Dendritic cell treated with granulocyte-macrophage colony-stimulating factor and Interleukin-4, amounts not matched to agents 40 ng/mL and 50 ng/mL, for 4 days (primary cell): ENCODE measurements around the gene DPP7.

Source experiments
- H3K27ac Mint-ChIP-seq: one replicate; pipeline ENCODE4 v1.8.0; 2022; ENCODE audit warnings: mild to moderate bottlenecking, mixed read lengths
- H3K27me3 Mint-ChIP-seq: one replicate; pipeline ENCODE4 v1.8.0; 2022; ENCODE audit warnings: mild to moderate bottlenecking, mixed read lengths
- H3K36me3 Mint-ChIP-seq: one replicate; pipeline ENCODE4 v1.8.0; 2022; ENCODE audit warnings: low read depth, mixed read lengths
- H3K4me1 Mint-ChIP-seq: one replicate; pipeline ENCODE4 v1.8.0; 2022; ENCODE audit warnings: low read depth, mixed read lengths
- H3K4me3 Mint-ChIP-seq: one replicate; pipeline ENCODE4 v1.8.0; 2022; ENCODE audit warnings: mild to moderate bottlenecking, moderate library complexity, mixed read lengths
- H3K9me3 Mint-ChIP-seq: one replicate; pipeline ENCODE4 v1.8.0; 2022; ENCODE audit warnings: mixed read lengths
- intact Hi-C: fragments of 100-400 bp; cut with micrococcal nuclease; formaldehyde crosslinking; loops from one replicate; pipeline ENCODE4 v1.15.0; 2022

DPP7 gene

GRCh38 chr9:137085920-137086530, 28.5 kb downstream of the DPP7 start:
- peak overlapping the region; percentile 84 for H3K4me3 Mint-ChIP-seq

GRCh38 chr9:137084526-137084925, 30.0 kb downstream of the DPP7 start:
- intact Hi-C loops = no loop called here
- Mint-ChIP-seq H3K27ac (no peak overlapping the region), H3K27me3 (no peaks in the 10 kb centered on the region), H3K36me3 (peaks cover 65% of the 10 kb centered on the region), H3K4me1 (peaks cover 73% of the 10 kb centered on the region), H3K4me3 (no peak overlapping the region), H3K9me3 (no peaks in the 10 kb centered on the region)

More at GRCh38 chr9:137085920-137086530, 28.5 kb downstream of the DPP7 start:
- Mint-ChIP-seq H3K9me3 (no peaks in the 10 kb centered on the region), H3K27ac (peak overlapping the region; percentile 97), H3K36me3 (peaks cover 65% of the 10 kb centered on the region), H3K4me1 (peaks cover 71% of the 10 kb centered on the region), H3K27me3 (no peaks in the 10 kb centered on the region)
- intact Hi-C loops = loop anchor here (1.0 kb wide), 2 partner anchors 9 to 28 kb away; partner anchors contain the start of genes DPP7 and UAP1L1

- Mint-ChIP-seq H3K27ac (peak overlapping the region; percentile 48), H3K36me3 (peaks cover 66% of the 10 kb centered on the region), H3K9me3 (no peaks in the 10 kb centered on the region), H3K4me3 (no peak overlapping the region), H3K27me3 (no peaks in the 10 kb centered on the region), H3K4me1 (peaks cover 70% of the 10 kb centered on the region)
- intact Hi-C loops = no loop called here
Observed at GRCh38 chr9:137083394-137084004, 31.0 kb downstream of the DPP7 start.

- H3K9me3 Mint-ChIP-seq = no peaks in the 10 kb centered on the region
- intact Hi-C loops = no loop called here
- peaks cover 67% of the 10 kb centered on the region for H3K4me1 Mint-ChIP-seq
- H3K4me3 Mint-ChIP-seq = no peak overlapping the region
- peaks cover 72% of the 10 kb centered on the region for H3K36me3 Mint-ChIP-seq
- no peaks in the 10 kb centered on the region for H3K27me3 Mint-ChIP-seq
- peak overlapping the region; percentile 48 for H3K27ac Mint-ChIP-seq
Observed at GRCh38 chr9:137082925-137083290, 31.6 kb downstream of the DPP7 start.

GRCh38 chr9:137082222-137082924, 32.2 kb downstream of the DPP7 start:
- Mint-ChIP-seq H3K4me3 (no peak overlapping the region), H3K36me3 (peaks cover 74% of the 10 kb centered on the region), H3K4me1 (peaks cover 62% of the 10 kb centered on the region), H3K9me3 (no peaks in the 10 kb centered on the region), H3K27ac (peak overlapping the region; percentile 48), H3K27me3 (no peaks in the 10 kb centered on the region)
- intact Hi-C loops = no loop called here

- H3K9me3 Mint-ChIP-seq = no peaks in the 10 kb centered on the region
- no peaks in the 10 kb centered on the region for H3K27me3 Mint-ChIP-seq
- H3K4me3 Mint-ChIP-seq = peak overlapping the region; percentile 14
- peaks cover 68% of the 10 kb centered on the region for H3K36me3 Mint-ChIP-seq
- intact Hi-C loops = no loop called here
- no peak overlapping the region for H3K27ac Mint-ChIP-seq
- peaks cover 64% of the 10 kb centered on the region for H3K4me1 Mint-ChIP-seq
Observed at GRCh38 chr9:137080260-137081122, 34.0 kb downstream of the DPP7 start.

GRCh38 chr9:137079401-137079787, 35.1 kb downstream of the DPP7 start:
- H3K9me3 Mint-ChIP-seq = no peaks in the 10 kb centered on the region
- H3K27ac Mint-ChIP-seq = no peak overlapping the region
- no peaks in the 10 kb centered on the region for H3K27me3 Mint-ChIP-seq
- peaks cover 64% of the 10 kb centered on the region for H3K4me1 Mint-ChIP-seq
- peaks cover 73% of the 10 kb centered on the region for H3K36me3 Mint-ChIP-seq
- peak overlapping the region; percentile 39 for H3K4me3 Mint-ChIP-seq
- intact Hi-C loops = no loop called here

GRCh38 chr9:137078701-137079400, 35.7 kb downstream of the DPP7 start:
- Mint-ChIP-seq H3K4me3 (peak overlapping the region; percentile 78), H3K9me3 (no peaks in the 10 kb centered on the region), H3K27ac (no peak overlapping the region), H3K27me3 (no peaks in the 10 kb centered on the region), H3K4me1 (peaks cover 66% of the 10 kb centered on the region), H3K36me3 (peaks cover 67% of the 10 kb centered on the region)
- intact Hi-C loops = no loop called here

GRCh38 chr9:137077758-137078693, 36.5 kb downstream of the DPP7 start:
- Mint-ChIP-seq H3K9me3 (no peaks in the 10 kb centered on the region), H3K36me3 (peaks cover 59% of the 10 kb centered on the region), H3K4me3 (peak overlapping the region; percentile 78), H3K27ac (peak overlapping the region; percentile 89), H3K27me3 (no peaks in the 10 kb centered on the region), H3K4me1 (peaks cover 66% of the 10 kb centered on the region)
- intact Hi-C loops = loop anchor here (1.0 kb wide), 1 partner anchor 7 kb away; no protein-coding TSS in a partner anchor

- peak within 1 kb of the TSS; percentile 89 for H3K27ac Mint-ChIP-seq
- peak within 1 kb of the TSS; percentile 78 for H3K4me3 Mint-ChIP-seq
- no peaks in the 10 kb centered on the region for H3K9me3 Mint-ChIP-seq
- intact Hi-C loops = loop anchor here (1.0 kb wide), 1 partner anchor 8 kb away; no protein-coding TSS in a partner anchor
- no peaks in the 10 kb centered on the region for H3K27me3 Mint-ChIP-seq
- peaks cover 64% of the 10 kb centered on the region for H3K4me1 Mint-ChIP-seq
- peaks cover 50% of the 10 kb centered on the region for H3K36me3 Mint-ChIP-seq
Observed at GRCh38 chr9:137077010-137077747, 37.4 kb downstream of the DPP7 start, which contains the start of gene UAP1L1. UAP1L1 (plus strand) TSS chr9:137077517; CDS start chr9:137077533, 16 bp downstream.

GRCh38 chr9:137076636-137077009, 37.9 kb downstream of the DPP7 start:
- Mint-ChIP-seq H3K9me3 (no peaks in the 10 kb centered on the region), H3K27ac (peak overlapping the region; percentile 89), H3K4me3 (peak overlapping the region; percentile 74)

GRCh38 chr9:137075275-137075775, 39.2 kb downstream of the DPP7 start:
- intact Hi-C loops = no loop called here
- Mint-ChIP-seq H3K9me3 (no peaks in the 10 kb centered on the region), H3K36me3 (peaks cover 32% of the 10 kb centered on the region), H3K27ac (peak overlapping the region; percentile 89), H3K4me1 (peaks cover 72% of the 10 kb centered on the region), H3K4me3 (no peak overlapping the region), H3K27me3 (no peaks in the 10 kb centered on the region)

More at GRCh38 chr9:137076636-137077009, 37.9 kb downstream of the DPP7 start:
- Mint-ChIP-seq H3K27me3 (no peaks in the 10 kb centered on the region), H3K4me1 (peaks cover 64% of the 10 kb centered on the region), H3K36me3 (peaks cover 45% of the 10 kb centered on the region)
- intact Hi-C loops = loop anchor here (1.0 kb wide), 1 partner anchor 9 kb away; no protein-coding TSS in a partner anchor
